Dermis lymphatic vessel endothelial cell (primary cell): ENCODE results near the gene DPF3. TPM values are rescaled to one million over a fixed set of nuclear protein-coding genes. Genes with fewer than 3 reads are reported as not detected.

Experiments used
- total RNA-seq: library from RNA; depleted of rRNA; stranded (reverse); fragments of >200 nt; gene quantifications from 2 replicates; pipeline ENCODE4 v1.2.1, GENCODE V29; 2014

DPF3 gene
- total RNA-seq, result 0.54 and 1.2 TPM in 2 replicates

DNA sequence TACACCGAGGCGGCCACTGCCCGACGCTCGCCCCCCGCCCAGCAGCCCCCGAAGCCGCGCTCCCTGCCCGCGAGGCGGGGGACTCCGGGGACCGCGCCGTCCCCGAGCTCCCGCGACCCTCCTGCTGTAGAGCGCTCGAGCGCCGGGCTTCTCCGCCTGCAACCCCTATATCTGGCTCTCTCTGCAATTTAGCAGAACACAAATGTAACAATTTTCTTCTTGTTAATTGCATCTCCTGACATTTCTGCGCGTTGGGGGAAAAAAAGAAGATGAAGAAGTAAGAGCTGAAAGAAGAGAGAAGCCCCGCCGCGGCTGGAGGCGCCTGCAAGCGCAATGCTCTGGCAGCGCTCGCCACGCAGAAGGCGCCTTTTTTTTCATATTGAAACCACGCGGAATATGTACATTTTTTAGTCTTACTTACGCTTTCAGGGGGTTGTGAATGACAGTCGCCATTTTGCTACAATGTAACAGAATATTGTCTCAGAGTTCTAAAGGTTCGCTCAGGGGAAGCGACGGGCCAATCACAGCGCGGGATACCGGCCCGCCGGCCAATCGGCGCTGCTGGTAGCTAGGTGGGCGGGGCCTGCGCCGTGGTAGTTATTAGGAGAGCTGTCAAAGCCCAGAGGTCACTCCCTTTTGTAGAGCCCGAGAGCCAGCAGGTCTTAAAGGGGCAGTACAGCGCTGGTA, at the start of gene DPF3:
Gene DPF3 (minus strand): TSS at position 466 of the 687 bp plus-strand sequence. CDS start 13 bp downstream, at position 453.

DNA sequence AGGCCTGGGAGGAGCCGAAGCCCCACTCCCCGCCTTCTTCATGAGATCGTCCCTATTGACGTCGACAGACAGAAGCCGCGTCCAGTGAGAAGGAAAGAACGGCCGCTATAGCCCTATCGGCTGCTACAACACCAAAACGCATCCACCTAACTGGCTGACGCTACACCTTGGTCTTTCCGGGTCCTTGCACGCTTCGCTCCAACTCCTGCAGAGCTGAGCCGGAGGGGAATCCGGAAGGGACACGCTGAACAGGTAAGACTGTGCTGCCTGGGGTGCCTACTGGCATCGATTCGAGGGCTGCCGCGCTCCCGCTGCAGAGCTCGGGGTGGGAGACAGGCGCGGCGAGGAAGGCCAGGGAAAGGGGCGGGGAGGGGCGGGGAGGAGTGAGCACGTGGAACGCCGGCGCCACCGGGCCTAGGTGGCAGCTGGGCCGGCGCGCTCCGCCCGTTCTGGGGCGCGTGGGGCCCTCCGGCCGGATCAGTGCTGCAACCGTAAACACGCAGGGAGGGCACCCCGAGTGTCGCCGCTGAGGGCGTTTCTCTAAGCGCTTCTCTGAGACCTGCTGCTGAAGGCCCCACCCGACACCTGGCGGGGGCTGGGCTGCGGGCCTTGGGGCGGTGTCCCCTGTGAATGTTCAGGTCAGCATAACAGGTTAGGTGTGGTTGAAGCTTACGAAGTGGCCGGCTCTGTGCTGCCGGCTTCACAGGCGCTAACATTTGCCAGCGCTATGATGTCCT, 32.6 kb upstream of the DPF3 start, which contains the start of gene DCAF4:
Gene DCAF4 (plus strand): TSS at position 173 of the 737 bp plus-strand sequence. CDS start 11,515 bp downstream, outside the sequence.

Other genes with a start within 250 kb of the DPF3 start
- gene DCAF4, start 32.4 kb upstream of the DPF3 start, total RNA-seq, result 3.8 and 5.1 TPM in 2 replicates
- 16.9 and 17.6 TPM in 2 replicates for gene ZFYVE1, start 133.0 kb upstream of the DPF3 start, total RNA-seq
- gene RBM25, start 164.4 kb upstream of the DPF3 start, total RNA-seq, result 20.3 and 29.8 TPM in 2 replicates
- gene PSEN1, start 242.4 kb upstream of the DPF3 start, total RNA-seq, result 42.6 and 46.1 TPM in 2 replicates